ENCODE results near the gene TAOK3. TPM values are rescaled to one million over a fixed set of nuclear protein-coding genes. Genes with fewer than 3 reads are reported as not detected.

TAOK3 gene
- total and polyA plus RNA-seq, 2 of the 4 experiments (the other 2 are of a cell fraction) = 26.3 to 54.5 TPM

DNA sequence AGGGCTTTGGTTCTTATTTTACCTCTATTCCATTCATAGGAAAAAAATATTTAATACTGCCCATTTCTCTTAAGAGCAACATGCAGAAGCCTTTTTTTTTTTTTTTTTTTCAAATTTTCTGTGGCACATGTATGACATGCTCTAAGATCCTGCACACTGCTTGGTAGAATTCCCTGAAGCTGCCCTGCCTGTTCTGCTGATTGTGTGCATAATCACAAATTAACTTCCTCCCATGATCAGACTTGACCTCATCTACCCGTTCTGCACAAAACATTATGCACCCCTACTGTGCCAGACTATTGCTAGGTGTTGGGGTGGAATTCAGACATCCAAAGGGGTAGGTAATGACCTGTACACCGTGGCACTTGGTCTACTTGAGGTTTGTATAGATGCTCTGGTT is 25.8 kb upstream of the TAOK3 start:
- DNase-seq = no peak
- Histone ChIP-seq H4K5ac (ENCODE audit: low read depth, low read length) (no peak overlapping the region), H2BK120ac (ENCODE audit: low read depth, low read length) (no peak overlapping the region), H3K4ac (ENCODE audit: low read depth, low read length) (no peak overlapping the region), H3K9me1 (ENCODE audit: insufficient read depth, low read length) (0 out of 2 replicates have a peak, but pooled peaks cover 8% of the 10 kb centered on the region), H3K79me1 (ENCODE audit: low read depth in 1 of 2, low read length in 2 of 2) (peaks cover 6 to 8% of the 10 kb centered on the region in 2 experiments; a peak in 2 of 4 replicates), H4K20me1 (ENCODE audit: insufficient read depth, low read length) (no peaks in the 10 kb centered on the region), H2AFZ (replicated peaks; ENCODE audit: low read length, poor library complexity) (no peak overlapping the region), H2BK20ac (ENCODE audit: low read depth, low read length) (no peak overlapping the region), H3K4me3 (ENCODE audit: insufficient read depth, low read depth, low read length) (no peak overlapping the region), H3K9ac (ENCODE audit: low read depth, low read length) (no peak overlapping the region), H3K14ac (replicated peaks; ENCODE audit: low read depth, low read length) (no peak overlapping the region), H4K91ac (ENCODE audit: insufficient read depth, low read depth, low read length) (no peak overlapping the region), H2AK9ac (replicated peaks; ENCODE audit: low read depth, low read length, poor library complexity) (no peak overlapping the region), H3K23ac (ENCODE audit: low read depth, low read length) (no peak overlapping the region), H4K8ac (ENCODE audit: low read depth in 2 of 2, low read length in 2 of 2) (no peak overlapping the region), H3K9me3 (ENCODE audit: control insufficient read depth, insufficient read depth, low read length) (no peaks in the 10 kb centered on the region), H2AK5ac (ENCODE audit: low read depth, low read length) (no peak overlapping the region), H2BK15ac (ENCODE audit: low read depth, low read length) (no peak overlapping the region), H3K56ac (ENCODE audit: extremely low read depth, insufficient read depth, low read length) (no peak overlapping the region), H2BK5ac (ENCODE audit: low read depth, low read length, poor library complexity, severe bottlenecking) (no peak overlapping the region), H3K4me1 (ENCODE audit: control insufficient read depth, insufficient read depth, low read length) (peaks cover 3% of the 10 kb centered on the region), H3K4me2 (ENCODE audit: low read depth, low read length) (no peak overlapping the region), H3K18ac (ENCODE audit: low read depth, low read length) (no peak overlapping the region), H3K36me3 (ENCODE audit: control insufficient read depth, insufficient read depth, low read length) (peaks cover 35% of the 10 kb centered on the region), H3K27me3 (ENCODE audit: control insufficient read depth, insufficient read depth, low read length) (no peaks in the 10 kb centered on the region), H3K27ac (ENCODE audit: insufficient read depth, low read length) (no peak overlapping the region)
- TF ChIP-seq, protein P1, sequence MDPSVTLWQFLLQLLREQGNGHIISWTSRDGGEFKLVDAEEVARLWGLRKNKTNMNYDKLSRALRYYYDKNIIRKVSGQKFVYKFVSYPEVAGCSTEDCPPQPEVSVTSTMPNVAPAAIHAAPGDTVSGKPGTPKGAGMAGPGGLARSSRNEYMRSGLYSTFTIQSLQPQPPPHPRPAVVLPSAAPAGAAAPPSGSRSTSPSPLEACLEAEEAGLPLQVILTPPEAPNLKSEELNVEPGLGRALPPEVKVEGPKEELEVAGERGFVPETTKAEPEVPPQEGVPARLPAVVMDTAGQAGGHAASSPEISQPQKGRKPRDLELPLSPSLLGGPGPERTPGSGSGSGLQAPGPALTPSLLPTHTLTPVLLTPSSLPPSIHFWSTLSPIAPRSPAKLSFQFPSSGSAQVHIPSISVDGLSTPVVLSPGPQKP (IDR thresholded peaks at IDR 0.05; ENCODE audit: borderline replicate concordance, low read depth, low read length) = no peak
- TF ChIP-seq, protein P2, sequence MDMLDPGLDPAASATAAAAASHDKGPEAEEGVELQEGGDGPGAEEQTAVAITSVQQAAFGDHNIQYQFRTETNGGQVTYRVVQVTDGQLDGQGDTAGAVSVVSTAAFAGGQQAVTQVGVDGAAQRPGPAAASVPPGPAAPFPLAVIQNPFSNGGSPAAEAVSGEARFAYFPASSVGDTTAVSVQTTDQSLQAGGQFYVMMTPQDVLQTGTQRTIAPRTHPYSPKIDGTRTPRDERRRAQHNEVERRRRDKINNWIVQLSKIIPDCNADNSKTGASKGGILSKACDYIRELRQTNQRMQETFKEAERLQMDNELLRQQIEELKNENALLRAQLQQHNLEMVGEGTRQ (IDR thresholded peaks at IDR 0.05; ENCODE audit: low read depth, low read length) = no peak
- TF ChIP-seq SMC3 (IDR thresholded peaks at IDR 0.05; ENCODE audit: low read depth, low read length) (no peak), MAZ (IDR thresholded peaks at IDR 0.05; ENCODE audit: borderline replicate concordance, low read depth, low read length) (no peak), NFE2L2 (IDR thresholded peaks at IDR 0.05; ENCODE audit: low read depth, low read length) (no peak), RFX5 (IDR thresholded peaks at IDR 0.05; ENCODE audit: low read depth, low read length) (no peak), FOS (IDR thresholded peaks at IDR 0.05; ENCODE audit: low read depth, low read length) (no peak), POLR2A (IDR thresholded peaks at IDR 0.05; ENCODE audit: low read depth, low read length) (no peak), RCOR1 (IDR thresholded peaks at IDR 0.05; ENCODE audit: insufficient replicate concordance, low read length) (no peak), RAD21 (IDR thresholded peaks at IDR 0.05; ENCODE audit: low read length) (no peak), MAFK (IDR thresholded peaks at IDR 0.05; ENCODE audit: low read depth, low read length) (no peak), CEBPB (IDR thresholded peaks at IDR 0.05; ENCODE audit: low read depth, low read length) (no peak), CHD1 (IDR thresholded peaks at IDR 0.05; ENCODE audit: low read depth, low read length) (no peak), BHLHE40 (IDR thresholded peaks at IDR 0.05; ENCODE audit: low read depth, low read length) (no peak), MXI1 (IDR thresholded peaks at IDR 0.05; ENCODE audit: borderline replicate concordance, low read depth, low read length) (no peak)
- TF ChIP-seq, protein P3, sequence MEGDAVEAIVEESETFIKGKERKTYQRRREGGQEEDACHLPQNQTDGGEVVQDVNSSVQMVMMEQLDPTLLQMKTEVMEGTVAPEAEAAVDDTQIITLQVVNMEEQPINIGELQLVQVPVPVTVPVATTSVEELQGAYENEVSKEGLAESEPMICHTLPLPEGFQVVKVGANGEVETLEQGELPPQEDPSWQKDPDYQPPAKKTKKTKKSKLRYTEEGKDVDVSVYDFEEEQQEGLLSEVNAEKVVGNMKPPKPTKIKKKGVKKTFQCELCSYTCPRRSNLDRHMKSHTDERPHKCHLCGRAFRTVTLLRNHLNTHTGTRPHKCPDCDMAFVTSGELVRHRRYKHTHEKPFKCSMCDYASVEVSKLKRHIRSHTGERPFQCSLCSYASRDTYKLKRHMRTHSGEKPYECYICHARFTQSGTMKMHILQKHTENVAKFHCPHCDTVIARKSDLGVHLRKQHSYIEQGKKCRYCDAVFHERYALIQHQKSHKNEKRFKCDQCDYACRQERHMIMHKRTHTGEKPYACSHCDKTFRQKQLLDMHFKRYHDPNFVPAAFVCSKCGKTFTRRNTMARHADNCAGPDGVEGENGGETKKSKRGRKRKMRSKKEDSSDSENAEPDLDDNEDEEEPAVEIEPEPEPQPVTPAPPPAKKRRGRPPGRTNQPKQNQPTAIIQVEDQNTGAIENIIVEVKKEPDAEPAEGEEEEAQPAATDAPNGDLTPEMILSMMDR (conservative IDR thresholded peaks at IDR 0.05; ENCODE audit: low read depth, low read length) = no peak
- POLR2A ChIA-PET (ENCODE audit: unreplicated experiment) = no interaction called here
- CTCF ChIA-PET = no interaction called here
- no CpG with 5 or more reads among the region's 2 CpGs for WGBS, 2 experiments (ENCODE audit: extremely low coverage in 2 of 2, insufficient read length in 1 of 2)
- ATAC-seq (ENCODE audit: low read depth) = no peak
- dilution Hi-C loops (cut with HindIII; ENCODE audit: low sequenced_read_pairs, unreplicated experiment) (no loop called here), in situ Hi-C loops (cut with MboI; ENCODE audit: low sequenced_read_pairs) (loop anchor here (25.0 kb wide), 1 partner anchor 361 kb away; no protein-coding TSS in a partner anchor), intact Hi-C loops (cut with micrococcal nuclease) (no loop called here)
- BruUV-seq (replicated peaks) = no TSS peak
